ENCODE measurements around the gene OR2L8.

Gene OR2L8, protein sequence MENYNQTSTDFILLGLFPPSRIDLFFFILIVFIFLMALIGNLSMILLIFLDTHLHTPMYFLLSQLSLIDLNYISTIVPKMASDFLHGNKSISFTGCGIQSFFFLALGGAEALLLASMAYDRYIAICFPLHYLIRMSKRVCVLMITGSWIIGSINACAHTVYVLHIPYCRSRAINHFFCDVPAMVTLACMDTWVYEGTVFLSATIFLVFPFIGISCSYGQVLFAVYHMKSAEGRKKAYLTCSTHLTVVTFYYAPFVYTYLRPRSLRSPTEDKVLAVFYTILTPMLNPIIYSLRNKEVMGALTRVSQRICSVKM

DNA sequence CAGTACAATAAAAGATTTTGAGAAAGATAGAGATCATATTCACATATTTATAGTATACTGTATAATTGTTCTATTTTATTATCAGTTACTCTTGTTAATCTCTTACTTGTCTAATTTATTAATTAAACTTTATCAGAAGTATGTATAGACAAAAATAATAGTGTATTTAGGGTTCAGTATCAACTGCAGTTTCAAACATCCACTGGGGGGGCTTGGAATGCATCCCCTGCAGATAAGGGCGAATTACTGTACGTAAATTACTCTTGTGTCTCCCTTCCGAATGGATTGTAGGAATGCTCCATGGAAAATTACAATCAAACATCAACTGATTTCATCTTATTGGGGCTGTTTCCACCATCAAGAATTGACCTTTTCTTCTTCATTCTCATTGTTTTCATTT lies at the start of gene OR2L8:
Gene OR2L8, plus strand, starts transcription at position 301 of the 400 bp plus-strand sequence. Its CDS starts 0 bp downstream, at position 301.
- no peak for DNase-seq

DNA sequence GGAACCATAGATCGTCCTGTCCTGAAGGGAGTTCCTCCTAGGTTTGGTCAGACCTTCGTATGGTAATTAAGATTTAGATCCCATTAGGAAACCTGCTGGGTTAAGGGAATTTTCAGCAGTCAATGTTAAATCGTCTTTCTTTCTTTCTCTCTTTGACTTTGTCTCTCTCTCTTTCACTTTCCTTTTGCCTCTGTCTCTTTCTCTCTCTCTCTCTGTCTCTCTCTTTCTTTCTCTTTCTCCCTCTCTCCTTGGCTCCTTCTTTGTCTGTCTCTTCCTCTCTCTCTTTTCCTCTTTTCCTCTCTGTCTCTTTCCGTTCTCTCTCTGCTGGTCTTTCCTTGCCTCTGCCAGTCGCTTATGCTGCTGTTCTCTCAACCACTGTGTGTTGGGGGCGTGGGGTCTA lies 44.5 kb upstream of the OR2L8 start:
- DNase-seq, result no peak

DNA sequence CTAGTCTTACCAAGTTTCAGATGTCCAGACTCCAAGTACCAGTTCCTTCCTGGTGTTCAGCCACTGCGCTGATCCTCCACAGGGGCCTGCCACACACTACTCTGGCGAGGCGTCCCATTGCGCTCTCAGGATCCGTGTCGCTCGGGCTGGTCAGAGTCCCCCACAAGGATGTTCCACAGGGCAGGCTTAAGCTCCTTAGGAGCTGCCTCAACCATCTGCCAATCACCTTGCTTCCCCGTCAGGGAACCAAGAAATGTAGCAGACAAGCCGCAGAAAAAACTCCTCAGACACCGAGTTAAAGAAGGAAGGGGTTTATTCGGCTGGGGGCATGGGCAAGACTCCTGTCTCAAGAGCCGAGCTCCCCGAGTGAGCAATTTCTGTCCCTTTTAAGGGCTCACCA lies 43.5 kb upstream of the OR2L8 start:
- DNase-seq, result no peak

DNA sequence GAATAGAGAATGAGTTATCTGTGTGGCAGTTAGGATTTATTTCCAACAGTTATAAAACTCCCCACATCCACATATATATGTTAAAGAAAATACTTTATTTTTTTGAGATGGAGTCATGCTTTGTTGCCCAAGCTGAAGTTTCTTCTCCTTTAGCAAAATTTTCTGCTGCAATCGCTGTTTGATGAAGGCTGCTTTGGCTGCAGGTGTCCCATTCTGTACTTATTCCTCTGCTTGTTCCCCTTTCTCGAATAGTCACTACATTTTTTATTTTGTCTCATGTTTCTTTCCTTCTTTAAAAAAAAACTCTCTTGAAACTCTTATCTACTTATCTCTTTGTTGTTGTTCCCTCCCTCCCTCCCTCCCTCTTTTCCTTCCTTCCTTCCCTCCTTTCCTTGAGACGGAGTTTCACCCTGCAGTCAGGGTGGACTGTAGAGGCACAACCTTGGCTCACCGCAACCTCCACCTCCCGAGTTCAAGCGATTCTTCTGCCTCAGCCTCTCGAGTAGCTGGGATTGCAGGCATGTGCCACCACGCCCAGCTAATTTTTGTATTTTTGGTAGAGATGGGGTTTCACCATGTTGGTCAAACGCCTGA lies 42.7 kb upstream of the OR2L8 start:
- DNase-seq, result peak in 1 of 2 donors; percentile 11

DNA sequence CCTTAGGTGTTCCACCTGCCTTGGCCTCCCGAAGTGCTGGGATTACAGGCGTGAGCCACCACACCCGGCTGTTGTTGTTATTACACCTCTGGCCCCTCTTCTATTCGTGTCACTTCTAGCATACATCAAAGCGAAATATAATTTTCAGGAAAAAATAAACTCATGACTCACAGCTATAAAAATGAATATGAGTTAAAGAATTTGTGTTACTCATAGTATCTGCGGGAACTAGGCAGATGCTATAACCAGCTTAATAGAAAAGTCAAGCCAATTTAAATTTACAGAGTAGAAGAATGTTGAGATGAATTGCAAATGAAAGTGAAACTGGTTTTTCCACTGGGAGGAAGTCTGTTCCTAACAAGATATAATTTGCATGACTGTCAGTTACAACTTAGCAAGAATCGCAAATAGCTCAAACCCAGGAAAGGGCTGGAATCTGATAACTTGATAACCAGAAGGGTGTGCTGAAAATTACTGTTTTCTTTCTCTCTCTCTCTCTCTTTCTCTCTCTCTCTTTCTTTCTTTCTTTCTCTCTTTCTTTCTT lies 42.1 kb upstream of the OR2L8 start:
- DNase-seq, result peak; percentile 47 to 50

DNA sequence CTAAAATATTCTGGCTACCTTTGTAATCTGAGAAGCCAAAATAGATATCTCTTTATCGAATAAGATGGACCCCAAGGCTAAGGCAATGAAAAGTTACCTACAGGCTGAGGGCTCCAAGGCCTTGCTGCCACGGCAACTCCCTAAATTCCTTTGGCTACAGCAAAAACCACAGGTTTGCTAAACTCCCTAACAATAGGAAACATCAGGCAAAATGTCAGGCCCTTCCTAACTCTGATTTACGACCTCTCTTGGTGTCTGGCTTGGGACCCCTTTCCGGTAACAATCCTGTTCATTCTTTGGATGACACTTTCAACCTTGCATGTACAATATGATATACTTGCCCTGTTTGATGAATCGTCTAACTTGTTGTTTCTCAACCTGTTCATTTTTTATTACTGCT lies 39.9 kb upstream of the OR2L8 start:
- DNase-seq, result no peak

DNA sequence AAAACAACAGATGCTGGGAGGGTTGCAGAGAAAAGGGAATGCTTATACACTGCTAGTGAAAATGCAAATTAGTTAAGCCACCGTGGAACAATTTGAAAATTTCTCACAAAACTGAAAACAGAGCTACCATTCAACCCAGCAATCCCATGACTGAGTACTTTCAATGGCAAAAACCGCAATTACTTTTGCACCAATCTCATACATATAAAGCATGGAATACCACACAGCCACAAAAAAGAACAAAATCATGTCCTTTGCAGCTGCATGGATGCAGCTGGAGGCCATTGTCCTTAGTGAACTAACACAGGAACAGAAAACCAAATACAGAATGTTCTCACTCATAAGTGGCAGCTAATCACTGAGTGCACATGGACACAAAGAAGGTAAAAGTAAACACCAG lies 34.9 kb upstream of the OR2L8 start:
- no peak for DNase-seq

DNA sequence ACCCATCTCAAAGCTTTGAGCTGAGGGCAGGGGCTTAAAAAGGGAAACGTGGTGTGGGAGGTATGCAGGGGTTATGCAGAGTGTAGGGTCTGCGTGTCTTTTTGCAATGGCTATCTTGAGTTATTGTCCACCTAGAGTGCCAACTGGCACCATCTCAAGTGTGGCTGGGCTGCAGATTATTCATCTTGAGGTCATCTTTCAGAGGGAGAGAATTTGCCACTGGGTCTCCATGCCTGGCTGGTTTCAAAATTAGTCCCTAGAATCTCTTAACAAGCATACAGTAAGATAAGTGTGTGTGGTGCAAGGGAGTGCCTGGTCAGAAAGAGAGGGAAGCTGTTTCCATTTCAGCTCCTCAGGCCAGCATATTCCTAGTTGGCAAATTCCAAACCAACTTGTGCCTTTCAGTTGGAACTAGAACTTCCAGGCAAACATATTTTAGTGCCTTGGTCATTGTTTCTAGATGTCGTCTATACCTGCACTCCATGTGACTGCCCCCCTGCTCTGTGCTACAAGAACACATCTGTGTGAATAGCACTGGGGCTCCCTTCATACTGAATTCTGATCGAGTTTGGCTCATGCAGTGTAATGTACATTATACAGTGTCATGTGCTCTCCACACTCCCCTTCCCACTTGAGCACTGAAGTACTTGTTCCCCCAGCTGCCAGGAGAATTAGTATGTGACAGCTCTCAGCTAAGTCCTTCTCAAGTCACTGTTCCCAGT lies 33.6 kb upstream of the OR2L8 start:
- no peak for DNase-seq

DNA sequence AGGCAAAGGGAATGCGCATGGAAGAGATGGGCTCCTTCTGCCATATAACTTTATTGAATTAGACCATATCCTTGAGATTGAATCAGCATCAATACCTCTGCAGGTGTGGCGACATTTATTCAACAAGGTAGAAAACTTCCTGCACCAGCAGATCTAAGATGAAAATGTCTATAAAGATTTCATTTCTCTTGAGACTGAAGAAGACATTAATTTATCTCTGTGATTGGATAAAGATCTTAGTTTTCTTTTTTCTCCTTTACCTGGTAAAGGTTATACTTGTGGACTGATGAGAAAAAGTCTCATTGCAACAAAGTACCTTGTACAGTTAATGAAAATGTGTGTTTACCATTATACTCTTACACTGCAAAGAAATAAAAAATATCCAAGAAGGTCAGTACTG lies 28.7 kb upstream of the OR2L8 start, which contains the start of gene OR2T8:
Gene OR2T8, plus strand, starts transcription at position 301 of the 400 bp plus-strand sequence. CDS start 766 bp downstream, outside the sequence.
- no peak for DNase-seq

DNA sequence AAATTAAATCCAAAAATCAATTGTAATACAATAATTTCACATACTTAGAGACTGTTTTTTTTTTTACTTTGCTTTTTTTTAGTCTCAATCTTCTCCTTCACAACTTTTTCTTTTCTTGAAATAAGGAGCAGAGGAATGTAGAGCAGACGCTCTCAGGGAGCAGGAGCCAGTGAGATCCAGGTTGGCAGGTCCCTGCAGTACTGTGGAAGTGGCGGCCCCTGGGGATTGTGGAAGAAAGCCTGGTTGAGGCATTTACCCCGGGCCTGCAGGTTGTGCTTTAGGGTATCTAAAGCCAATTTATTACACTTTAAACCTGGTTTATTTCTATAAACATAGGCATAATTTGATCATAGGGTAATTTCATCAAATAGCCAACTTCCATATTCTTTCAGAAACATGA lies 24.7 kb upstream of the OR2L8 start:
- no peak for DNase-seq

DNA sequence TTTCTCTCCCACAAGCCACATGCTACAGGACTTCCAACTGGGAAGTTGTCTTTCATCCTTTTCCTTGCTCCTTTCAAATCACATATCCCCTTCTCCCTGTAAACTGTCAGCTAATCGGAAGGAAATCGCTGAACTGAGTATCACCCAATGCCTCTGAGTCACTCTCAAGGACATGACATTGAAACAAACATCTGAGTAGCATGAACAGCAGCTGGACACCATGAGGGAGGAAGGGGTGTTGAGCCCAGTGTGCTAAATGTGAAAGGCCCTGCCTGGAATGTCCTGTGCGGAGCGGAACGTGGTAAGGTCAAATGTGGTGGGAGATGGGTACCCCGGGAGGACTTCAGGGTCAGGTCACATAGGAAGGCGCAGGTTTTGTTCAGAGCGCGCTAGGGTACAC lies 23.8 kb upstream of the OR2L8 start, which contains the start of gene OR2AJ1:
Gene OR2AJ1, plus strand, starts transcription at position 22 of the 400 bp plus-strand sequence. CDS start 8,880 bp downstream, outside the sequence.
- no peak for DNase-seq

DNA sequence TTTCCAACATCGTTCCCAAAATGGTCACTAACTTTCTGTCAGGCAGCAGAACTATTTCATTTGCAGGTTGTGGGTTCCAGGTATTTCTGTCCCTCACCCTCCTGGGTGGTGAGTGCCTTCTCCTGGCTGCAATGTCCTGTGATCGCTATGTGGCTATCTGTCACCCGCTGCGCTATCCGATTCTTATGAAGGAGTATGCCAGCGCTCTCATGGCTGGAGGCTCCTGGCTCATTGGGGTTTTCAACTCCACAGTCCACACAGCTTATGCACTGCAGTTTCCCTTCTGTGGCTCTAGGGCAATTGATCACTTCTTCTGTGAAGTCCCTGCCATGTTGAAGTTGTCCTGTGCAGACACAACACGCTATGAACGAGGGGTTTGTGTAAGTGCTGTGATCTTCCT lies 14.7 kb upstream of the OR2L8 start:
- no peak for DNase-seq

DNA sequence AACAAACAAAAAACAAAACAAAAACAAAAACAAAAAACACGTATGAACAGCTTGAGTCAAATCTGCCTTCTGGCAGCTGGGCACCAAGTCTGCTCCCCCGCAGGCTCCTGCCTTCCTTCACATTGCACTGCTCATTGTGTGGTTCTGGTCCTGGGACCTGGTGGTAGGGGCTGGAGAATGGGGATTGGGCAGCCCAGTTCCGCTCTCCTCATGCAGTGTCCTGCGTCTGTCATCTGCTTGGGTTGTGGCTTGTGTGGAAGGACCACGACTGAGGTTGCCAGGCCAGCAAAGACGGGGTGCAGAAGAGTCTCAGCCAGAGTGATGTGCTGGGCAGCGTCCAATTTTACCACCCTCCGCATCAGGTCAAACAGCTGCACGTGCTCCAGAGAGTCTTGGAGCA lies 12.9 kb upstream of the OR2L8 start:
- DNase-seq, result no peak

DNA sequence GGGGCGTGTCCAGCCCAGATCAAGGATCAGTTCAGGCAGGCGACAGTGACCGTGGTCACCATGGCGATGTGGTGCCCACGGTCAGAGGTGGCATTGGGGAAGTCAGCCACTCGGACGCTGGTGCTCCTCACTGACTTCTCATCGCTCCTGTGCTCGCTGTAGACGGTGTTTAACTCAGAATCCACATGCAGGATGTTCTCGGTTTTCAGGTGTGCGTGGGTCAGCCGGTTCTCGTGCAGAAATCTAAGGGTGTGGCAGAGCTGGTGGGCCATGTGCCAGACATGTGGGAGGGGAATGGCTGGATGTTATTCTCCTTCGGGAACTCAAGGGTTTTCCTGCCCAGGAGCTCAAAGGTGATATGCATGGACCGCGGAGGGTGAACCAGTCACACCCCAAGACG lies 12.2 kb upstream of the OR2L8 start:
- no peak for DNase-seq

DNA sequence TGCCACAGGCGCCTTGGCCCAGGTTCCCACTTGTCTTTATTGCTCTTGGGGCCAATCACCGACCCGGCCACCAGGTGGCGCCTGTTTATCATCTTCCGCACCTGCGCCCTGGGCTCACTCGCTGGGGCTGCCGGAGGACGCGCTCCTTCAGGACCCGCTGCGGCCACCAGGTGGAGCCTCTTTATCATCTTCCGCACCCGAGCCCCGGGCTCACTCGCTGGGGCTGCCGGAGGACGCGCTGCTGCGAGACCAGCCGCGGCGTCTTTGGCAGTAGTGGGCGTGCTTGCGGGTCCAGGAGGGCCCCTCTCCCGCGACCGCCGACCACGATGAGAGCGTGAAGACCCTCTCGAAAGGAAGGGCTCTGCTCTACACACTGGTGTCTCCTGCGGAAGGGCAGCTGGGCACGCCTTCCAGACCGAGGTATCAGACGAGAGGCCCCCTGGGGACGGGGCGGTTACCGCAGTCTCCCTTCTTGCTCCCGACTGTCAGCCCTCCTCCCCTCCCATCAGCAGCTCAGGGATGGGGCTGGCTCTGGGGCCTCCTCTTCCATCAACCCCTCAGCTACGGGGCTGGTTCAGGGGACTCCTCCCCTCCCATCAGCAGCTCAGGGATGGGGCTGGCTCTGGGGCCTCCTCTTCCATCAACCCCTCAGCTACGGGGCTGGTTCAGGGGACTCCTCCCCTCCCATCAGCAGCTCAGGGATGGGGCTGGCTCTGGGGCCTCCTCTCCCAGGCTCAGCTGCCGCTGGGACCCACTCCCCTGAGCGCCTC lies 11.5 kb upstream of the OR2L8 start:
- peak; percentile 78 to 96 for DNase-seq

DNA sequence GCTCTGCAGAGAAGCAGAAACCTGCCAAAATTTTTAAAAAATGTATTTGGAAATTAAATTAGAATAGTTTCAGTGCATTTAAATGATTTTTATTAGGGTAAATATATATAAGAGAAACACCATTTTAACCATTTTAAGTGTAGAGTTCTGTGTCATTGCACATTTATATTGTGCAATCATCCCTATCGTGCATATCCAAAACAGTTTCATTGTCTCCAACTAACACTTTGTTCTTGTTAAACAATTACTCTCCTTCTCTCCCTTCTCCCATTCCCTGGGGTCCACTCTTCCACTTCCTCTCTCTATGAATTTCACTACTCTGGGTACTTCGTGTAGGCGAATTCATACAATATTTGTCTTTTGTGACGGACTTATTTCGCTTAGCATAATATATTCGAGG lies 6.0 kb upstream of the OR2L8 start:
- no peak for DNase-seq

DNA sequence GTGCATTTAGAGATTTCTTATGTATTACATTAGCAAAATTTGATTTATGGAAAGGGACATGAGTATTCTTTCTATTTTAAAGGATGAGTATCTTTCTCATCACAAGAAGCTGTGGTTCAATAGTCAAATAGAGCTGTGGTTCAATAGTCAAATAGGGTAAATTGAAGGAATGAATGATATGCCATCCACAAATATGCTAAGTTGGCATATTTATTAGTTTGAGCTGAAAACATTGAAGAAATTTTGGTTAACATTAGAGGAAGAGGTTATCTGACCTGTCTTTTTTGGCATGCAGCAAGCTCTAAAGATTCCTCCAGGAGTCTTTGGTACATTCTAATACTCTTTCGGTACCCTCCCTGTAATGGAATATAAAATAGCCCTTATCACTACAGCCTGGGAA lies 4.8 kb downstream of the OR2L8 start:
- no peak for DNase-seq

DNA sequence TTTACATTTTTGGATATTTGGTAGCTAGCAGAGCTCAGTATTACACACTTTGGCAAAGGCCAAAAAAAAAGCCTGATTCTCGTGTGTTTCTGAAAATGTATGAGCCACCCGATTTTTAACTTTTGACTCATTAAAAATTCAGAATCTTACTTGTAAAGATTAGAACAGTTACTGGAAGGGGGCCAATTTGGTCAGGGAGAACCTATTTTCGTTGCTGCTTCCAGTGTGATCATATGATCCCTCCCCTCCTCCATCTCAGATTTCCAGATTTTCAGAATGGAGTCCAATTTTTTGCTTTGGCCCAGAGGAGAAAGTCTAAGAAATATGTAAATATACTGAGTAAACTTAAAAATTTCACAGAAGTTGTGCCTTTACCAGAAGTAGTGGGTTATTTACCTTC lies 13.1 kb downstream of the OR2L8 start:
- DNase-seq, result no peak

DNA sequence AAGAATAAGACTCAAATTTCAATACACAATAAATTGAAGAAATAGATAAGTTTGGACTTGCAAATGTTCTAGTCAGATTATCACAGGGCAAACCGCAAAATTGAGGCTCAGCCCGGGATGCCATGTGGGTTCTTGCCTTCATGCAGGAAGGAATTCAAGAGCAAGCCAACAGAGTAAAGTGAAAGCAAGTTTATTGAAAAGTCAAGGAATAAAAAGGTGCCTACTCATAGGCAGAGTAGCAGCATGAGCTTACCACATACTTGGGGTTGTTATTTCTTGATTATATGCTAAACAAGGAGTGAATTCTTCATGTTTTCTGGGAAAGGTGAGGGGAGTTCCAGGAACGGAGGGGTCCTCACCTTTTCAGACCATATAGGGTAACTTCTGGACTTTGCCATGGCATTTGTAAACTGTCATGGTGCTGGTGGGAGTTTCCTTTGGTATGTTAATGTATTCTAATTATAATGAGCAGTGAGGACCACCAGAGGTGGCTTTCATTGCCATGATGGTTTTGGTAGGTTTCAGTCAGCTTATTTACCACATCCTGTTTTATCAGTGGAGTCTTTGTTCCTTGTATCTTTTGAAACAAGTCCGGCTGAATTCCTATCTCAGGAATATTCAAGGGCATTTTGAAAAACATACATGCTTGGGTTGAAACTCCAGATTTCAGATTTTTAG lies 14.4 kb downstream of the OR2L8 start:
- no peak for DNase-seq

DNA sequence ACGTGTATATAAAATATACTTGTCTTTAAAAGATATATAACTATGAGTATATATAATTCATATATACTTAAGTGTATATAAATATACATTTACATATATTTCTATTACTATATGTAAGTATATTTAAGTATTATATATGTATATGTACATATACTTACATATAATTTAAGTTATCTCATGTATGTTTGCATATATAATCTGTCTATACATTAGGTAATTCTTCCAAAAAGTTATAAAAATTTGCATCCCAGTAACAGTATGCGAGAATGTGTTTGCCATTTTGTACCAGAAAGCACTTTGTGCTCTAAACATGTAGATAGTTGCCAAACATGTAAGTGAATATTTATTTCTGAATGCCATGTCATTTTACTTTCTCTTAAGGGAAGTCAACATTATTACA lies 16.3 kb downstream of the OR2L8 start, which contains the start of gene OR2AK2:
Gene OR2AK2, plus strand, starts transcription at position 301 of the 400 bp plus-strand sequence. CDS start 144 bp downstream, outside the sequence.
- DNase-seq, result no peak

DNA sequence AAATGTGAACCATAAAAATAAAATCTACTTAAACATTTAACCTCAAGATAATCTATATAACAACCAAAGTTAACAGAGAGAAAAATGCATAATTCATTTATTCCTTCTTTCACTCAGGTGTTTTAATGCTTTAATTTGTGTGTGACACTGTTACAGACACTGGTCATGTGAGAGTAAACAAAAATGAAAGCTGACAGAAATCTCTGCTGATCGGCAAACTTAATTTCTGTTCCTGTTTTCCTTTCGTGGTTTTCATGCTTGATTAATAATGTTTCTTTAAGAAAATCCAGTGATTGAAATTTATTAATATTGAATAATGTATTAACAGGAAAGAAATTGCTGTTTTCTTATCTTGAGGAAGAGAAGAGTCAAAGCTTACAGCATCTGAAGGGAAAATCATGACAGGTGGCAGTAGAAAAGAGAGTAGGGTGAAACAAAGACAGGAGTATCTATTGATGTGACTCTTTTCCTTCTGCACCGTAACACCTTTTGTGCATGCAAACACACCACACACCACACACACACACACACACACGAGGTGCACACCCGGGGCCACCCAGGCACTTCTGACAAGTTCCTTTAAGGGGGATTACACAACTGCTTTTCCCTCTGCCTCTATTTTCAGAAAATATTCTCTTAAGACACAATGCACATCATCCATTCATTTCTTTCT lies 18.0 kb downstream of the OR2L8 start:
- peak; percentile 10 to 12 for DNase-seq

All from inflammatory macrophage treated with lipopolysaccharide for 1 hour (primary cell).